BE2C (cell line): Measurements from ENCODE around the gene SERPINI1.

ENCODE experiments used
- DNase-seq: peaks from one replicate; pipeline ENCODE4 v3.0.0-alpha.2; 2020
- H3K27me3 ChIP-seq: fragments of 250-450 bp; sonication (Bioruptor Pico); 2 replicates; pipeline ENCODE4 v1.5.1; 2020; ENCODE audit warnings: mild to moderate bottlenecking
- H3K36me3 ChIP-seq: fragments of 250-450 bp; sonication (Bioruptor Pico); 2 replicates; pipeline ENCODE4 v1.5.1; 2020; ENCODE audit warnings: mild to moderate bottlenecking
- H3K4me1 ChIP-seq: fragments of 250-450 bp; sonication (Bioruptor Pico); 2 replicates; pipeline ENCODE4 v1.5.1; 2020
- H3K4me3 ChIP-seq: 2 replicates; pipeline ENCODE4 v1.5.1; 2011; ENCODE audit warnings: low read depth, low read length
- H3K9me3 ChIP-seq: fragments of 250-450 bp; sonication (Bioruptor Pico); 2 replicates; pipeline ENCODE4 v1.5.1; 2020
- TF ChIP-seq, protein P1 (sequence below): IDR thresholded peaks from 2 replicates; pipeline ENCODE4 v1.5.1; 2012; ENCODE audit warnings: mild to moderate bottlenecking, low read depth, low read length

The SERPINI1 gene

DNA sequence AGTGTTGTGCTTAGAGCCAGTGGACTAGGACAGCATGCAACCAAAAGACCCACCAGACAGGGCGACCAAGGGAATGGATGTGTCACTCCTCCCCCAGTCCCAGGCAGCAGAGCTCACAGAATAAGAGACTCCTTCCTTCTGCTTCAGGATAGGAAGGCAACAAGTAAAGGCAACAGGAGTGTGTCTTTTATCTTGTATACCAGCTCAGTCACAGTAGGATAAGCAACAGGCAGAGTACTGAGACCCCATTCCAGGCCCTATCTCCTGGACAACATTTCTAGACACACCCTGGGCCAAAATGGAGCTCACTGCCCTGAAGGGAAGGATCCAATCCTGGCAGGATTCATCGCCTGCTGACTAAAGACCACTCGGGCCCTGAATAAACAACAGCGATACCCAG is 25.8 kb upstream of the SERPINI1 start:
- Histone ChIP-seq H3K9me3 (no peaks in the 10 kb centered on the region), H3K36me3 (peaks cover 8% of the 10 kb centered on the region), H3K4me1 (no peaks in the 10 kb centered on the region), H3K4me3 (no peak overlapping the region), H3K27me3 (no peaks in the 10 kb centered on the region)
- DNase-seq = no peak
- TF ChIP-seq, protein P1, sequence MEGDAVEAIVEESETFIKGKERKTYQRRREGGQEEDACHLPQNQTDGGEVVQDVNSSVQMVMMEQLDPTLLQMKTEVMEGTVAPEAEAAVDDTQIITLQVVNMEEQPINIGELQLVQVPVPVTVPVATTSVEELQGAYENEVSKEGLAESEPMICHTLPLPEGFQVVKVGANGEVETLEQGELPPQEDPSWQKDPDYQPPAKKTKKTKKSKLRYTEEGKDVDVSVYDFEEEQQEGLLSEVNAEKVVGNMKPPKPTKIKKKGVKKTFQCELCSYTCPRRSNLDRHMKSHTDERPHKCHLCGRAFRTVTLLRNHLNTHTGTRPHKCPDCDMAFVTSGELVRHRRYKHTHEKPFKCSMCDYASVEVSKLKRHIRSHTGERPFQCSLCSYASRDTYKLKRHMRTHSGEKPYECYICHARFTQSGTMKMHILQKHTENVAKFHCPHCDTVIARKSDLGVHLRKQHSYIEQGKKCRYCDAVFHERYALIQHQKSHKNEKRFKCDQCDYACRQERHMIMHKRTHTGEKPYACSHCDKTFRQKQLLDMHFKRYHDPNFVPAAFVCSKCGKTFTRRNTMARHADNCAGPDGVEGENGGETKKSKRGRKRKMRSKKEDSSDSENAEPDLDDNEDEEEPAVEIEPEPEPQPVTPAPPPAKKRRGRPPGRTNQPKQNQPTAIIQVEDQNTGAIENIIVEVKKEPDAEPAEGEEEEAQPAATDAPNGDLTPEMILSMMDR = no peak

DNA sequence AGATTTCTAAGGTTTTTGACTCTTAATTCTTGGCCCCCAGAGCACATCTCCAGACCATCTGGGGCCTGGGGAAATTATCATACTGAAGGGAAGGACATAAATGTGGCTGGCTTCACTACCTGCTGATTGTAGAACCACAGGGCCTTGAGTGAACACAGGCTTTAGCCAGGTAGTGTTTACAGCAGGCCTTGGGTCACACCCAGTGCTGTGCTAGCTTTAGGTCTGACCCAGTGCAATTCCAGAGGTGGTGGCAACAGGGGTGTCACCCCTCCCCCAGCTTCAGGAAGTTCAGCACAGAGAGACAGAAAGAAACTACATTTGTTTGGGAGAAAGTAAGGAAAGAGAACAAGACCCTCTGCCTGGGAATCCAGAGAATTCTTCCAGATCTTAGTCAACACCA is 25.0 kb upstream of the SERPINI1 start:
- H3K27me3 ChIP-seq = no peaks in the 10 kb centered on the region
- H3K9me3 ChIP-seq = no peaks in the 10 kb centered on the region
- H3K4me3 ChIP-seq = no peak overlapping the region
- DNase-seq = no peak
- TF ChIP-seq, protein P1 = no peak
- H3K36me3 ChIP-seq = peaks cover 8% of the 10 kb centered on the region
- no peaks in the 10 kb centered on the region for H3K4me1 ChIP-seq

DNA sequence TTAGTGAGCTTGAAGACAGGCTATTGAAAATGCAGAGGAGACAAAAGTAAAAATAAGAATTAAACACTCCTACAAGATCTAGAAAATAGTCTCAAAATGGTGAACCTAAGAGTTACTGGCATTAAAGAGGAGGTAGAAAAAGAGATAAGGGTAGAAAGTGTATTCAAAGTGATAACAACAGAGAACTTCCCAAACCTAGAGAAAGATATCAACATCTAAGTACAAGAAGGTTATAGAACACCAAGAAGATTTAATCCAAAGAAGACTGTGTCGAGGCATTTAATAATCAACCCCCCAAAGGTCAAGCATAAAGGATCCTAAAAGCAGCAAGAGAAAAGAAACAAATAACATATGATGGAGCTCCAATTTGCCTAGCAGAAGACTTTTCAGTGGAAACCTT is 24.1 kb upstream of the SERPINI1 start:
- no peaks in the 10 kb centered on the region for H3K27me3 ChIP-seq
- no peaks in the 10 kb centered on the region for H3K4me1 ChIP-seq
- TF ChIP-seq, protein P1 = no peak
- no peak for DNase-seq
- H3K36me3 ChIP-seq = peaks cover 8% of the 10 kb centered on the region
- no peak overlapping the region for H3K4me3 ChIP-seq
- H3K9me3 ChIP-seq = no peaks in the 10 kb centered on the region

DNA sequence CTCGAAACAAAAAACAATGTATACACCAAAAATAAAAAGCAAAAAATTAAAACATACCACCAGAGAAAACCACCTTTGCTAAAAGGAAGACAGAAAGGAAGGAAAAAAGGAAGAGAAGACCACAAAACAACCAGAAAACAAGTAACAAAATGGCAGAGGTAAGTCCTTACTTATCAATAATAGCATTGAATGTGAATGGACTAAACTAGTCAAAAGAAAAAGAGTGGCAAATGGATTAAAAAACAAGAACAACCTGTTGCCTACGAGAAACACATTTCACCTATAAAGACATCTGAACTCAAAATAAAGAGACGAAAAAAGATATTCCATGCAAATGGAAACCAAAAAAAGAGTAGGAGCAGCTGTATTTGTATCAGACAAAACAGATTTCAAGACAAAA is 23.1 kb upstream of the SERPINI1 start:
- H3K4me1 ChIP-seq = no peaks in the 10 kb centered on the region
- H3K9me3 ChIP-seq = no peaks in the 10 kb centered on the region
- no peak overlapping the region for H3K4me3 ChIP-seq
- TF ChIP-seq, protein P1 = no peak
- no peaks in the 10 kb centered on the region for H3K27me3 ChIP-seq
- peaks cover 12% of the 10 kb centered on the region for H3K36me3 ChIP-seq
- DNase-seq = no peak

DNA sequence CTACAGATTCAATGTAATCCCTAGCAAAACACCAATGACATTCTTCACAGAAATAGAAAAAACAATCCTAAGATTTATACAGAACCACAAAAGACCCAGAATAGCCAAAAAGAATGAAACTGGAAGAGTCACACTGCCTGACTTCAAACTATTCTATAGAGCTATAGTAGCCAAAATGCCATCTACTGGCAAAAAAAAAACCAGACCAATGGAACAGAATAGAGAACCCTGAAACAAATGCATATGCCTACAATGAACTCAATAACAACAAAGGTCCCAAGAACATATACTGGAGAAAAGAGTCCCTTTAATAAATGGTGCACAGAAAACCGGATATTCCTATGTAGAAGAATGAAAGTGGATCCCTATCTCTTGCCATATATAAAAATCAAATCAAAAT is 20.6 kb upstream of the SERPINI1 start:
- H3K4me1 ChIP-seq = no peaks in the 10 kb centered on the region
- no peaks in the 10 kb centered on the region for H3K27me3 ChIP-seq
- H3K4me3 ChIP-seq = no peak overlapping the region
- no peak for DNase-seq
- H3K9me3 ChIP-seq = no peaks in the 10 kb centered on the region
- H3K36me3 ChIP-seq = peaks cover 20% of the 10 kb centered on the region
- TF ChIP-seq, protein P1 = no peak

DNA sequence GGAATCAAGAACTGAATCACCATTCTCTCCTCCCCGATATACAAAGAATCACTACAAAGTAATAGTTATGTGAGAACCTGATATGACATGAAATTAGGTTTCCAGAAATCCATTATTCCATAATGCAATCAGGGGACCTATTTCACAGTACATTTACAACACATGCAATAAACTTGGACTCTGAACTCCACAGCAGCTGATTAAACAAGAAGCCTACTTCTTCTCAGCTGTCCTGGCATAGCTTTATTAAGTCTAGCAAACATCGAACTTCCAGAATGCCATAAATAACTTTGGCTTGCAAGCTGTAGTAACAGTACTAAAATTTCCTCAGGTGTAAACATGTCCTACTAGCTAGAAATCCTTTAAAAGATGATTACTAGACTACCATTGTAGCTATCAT is 18.6 kb upstream of the SERPINI1 start:
- H3K9me3 ChIP-seq = no peaks in the 10 kb centered on the region
- TF ChIP-seq, protein P1 = no peak
- no peak for DNase-seq
- H3K27me3 ChIP-seq = no peaks in the 10 kb centered on the region
- no peaks in the 10 kb centered on the region for H3K4me1 ChIP-seq
- H3K4me3 ChIP-seq = no peak overlapping the region
- peaks cover 17% of the 10 kb centered on the region for H3K36me3 ChIP-seq
